ENCODE data around the gene PRKN. TPM values are rescaled to one million over a fixed set of nuclear protein-coding genes. Genes with fewer than 3 reads are reported as not detected.

PRKN gene
- total RNA-seq, 2 donors from 2014 or later, result 15.7 to 19.3 TPM

DNA sequence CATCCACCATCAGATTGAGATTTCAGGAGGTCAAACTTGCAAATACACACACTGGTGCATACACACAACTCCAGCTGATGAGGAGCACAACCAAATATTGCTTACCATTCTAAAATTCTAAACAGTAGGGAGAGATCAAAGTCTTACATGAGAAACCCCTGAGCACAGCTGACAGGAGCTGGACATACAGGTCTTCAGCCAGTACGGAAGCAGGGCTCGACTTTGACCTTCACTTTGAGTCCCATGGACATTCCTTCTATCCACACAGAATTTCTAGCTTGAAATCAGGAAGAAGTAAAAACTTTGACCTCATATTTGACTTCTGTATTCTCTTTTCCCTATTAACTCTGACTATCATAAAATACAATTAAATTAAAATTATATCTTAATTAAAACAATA is 90.2 kb downstream of the PRKN start:
- Histone ChIP-seq H3K4me1 (peaks cover 0 to 6% of the 10 kb centered on the region in 2 donors), H3K9me3 (no peaks in the 10 kb centered on the region), H3K36me3 (no peaks in the 10 kb centered on the region), H3K4me3 (no peak overlapping the region), H3K27ac (no peak overlapping the region), H3K27me3 (no peaks in the 10 kb centered on the region)
- no peak for DNase-seq (ENCODE audit: low spot score)
- TF ChIP-seq, protein P1, sequence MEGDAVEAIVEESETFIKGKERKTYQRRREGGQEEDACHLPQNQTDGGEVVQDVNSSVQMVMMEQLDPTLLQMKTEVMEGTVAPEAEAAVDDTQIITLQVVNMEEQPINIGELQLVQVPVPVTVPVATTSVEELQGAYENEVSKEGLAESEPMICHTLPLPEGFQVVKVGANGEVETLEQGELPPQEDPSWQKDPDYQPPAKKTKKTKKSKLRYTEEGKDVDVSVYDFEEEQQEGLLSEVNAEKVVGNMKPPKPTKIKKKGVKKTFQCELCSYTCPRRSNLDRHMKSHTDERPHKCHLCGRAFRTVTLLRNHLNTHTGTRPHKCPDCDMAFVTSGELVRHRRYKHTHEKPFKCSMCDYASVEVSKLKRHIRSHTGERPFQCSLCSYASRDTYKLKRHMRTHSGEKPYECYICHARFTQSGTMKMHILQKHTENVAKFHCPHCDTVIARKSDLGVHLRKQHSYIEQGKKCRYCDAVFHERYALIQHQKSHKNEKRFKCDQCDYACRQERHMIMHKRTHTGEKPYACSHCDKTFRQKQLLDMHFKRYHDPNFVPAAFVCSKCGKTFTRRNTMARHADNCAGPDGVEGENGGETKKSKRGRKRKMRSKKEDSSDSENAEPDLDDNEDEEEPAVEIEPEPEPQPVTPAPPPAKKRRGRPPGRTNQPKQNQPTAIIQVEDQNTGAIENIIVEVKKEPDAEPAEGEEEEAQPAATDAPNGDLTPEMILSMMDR (IDR thresholded peaks at IDR 0.05), result no peak

DNA sequence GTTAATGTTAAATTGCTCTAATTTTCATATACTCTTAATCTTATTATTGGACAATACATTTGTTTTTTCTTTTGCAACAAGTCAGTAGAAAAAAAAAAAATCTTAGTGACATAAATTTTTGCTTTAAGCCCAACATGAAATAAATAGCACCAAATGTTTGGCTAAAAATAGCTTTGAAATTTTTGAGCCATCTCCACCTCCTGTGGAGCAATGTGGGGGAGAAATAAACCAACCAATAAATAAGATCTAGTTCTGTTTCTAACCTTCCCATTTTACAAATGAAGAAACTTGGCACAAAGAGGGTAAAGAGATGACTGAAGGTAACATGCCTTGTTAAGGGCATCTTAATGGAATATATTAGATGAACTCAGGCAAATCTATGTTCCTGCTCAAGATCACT is 91.4 kb downstream of the PRKN start:
- no peak overlapping the region for H3K27ac ChIP-seq
- no peak overlapping the region for H3K4me3 ChIP-seq

DNA sequence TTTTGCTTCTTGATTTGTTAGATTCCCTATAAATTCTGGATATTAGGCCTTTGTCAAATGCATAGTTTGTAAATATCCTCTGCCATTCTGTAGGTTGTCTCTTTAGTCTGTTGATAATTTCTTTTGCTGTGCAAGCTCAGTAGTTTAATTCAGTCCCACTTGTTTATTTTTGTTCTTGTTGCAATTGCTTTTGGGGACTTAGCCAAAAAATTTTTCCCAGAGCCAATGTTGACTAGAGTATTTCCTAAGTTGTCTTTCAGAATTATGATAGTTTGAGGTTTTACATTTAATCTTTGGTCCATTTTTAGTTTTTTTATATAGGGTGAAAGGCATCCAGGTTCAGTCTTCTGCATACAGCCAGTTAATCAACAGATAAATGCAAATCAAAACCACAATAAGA is 96.0 kb downstream of the PRKN start:
- no peaks in the 10 kb centered on the region for H3K27me3 ChIP-seq
- TF ChIP-seq, protein P1 (IDR thresholded peaks at IDR 0.05), result no peak
- H3K36me3 ChIP-seq, result no peaks in the 10 kb centered on the region
- H3K9me3 ChIP-seq, result peaks cover 0 to 5% of the 10 kb centered on the region in 2 donors
- DNase-seq (ENCODE audit: low spot score), result no peak
- peaks cover 0 to 5% of the 10 kb centered on the region in 2 donors for H3K4me1 ChIP-seq
- no peak overlapping the region for H3K27ac ChIP-seq
- no peak overlapping the region for H3K4me3 ChIP-seq

More for the DNA sequence above, 91.4 kb downstream of the PRKN start:
- peaks cover 0 to 6% of the 10 kb centered on the region in 2 donors for H3K4me1 ChIP-seq
- no peaks in the 10 kb centered on the region for H3K36me3 ChIP-seq
- no peaks in the 10 kb centered on the region for H3K27me3 ChIP-seq
- TF ChIP-seq, protein P1 (IDR thresholded peaks at IDR 0.05), result no peak
- peaks cover 0 to 2% of the 10 kb centered on the region in 2 donors for H3K9me3 ChIP-seq
- no peak for DNase-seq (ENCODE audit: low spot score)

DNA sequence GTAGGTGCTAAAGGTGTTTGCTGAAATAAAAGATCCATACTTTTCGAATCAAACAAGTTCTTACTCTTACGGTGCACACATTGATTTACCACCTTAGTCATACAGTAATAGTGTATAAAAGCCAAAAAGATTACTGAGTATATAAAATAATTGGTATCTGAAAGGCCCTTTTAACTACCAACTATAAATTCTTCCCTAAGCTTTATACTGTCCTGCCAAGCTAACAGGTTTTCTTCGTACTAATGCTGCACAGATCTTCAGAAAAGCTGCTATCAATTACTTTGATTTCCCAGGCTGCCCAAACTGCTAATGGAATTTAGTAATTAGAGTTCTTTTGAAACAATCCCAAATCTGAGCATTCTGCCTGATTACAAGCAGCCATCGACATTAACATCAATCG is 97.5 kb downstream of the PRKN start:
- H3K4me3 ChIP-seq, result no peak overlapping the region

DNA sequence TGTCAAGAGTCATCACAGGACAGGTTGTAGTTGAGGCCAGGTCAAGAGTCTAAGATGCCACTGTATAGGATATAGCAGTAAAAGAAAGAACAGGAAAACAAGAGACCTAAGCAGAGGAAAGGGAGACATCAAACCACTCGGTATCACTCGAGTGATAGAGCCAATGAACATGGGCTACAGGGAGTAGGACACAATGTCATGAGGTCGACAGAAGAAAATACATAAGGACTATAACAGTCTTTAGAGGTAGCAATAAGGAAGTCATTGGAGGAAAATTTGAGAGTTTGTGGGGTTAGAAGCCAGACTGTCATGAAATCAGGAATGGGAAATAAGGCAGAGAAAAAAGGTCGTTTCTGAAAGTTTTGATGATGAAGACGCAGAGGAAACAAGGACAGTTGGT is 99.7 kb downstream of the PRKN start:
- H3K4me3 ChIP-seq, result no peak overlapping the region
- TF ChIP-seq, protein P1 (IDR thresholded peaks at IDR 0.05), result no peak
- H3K27me3 ChIP-seq, result no peaks in the 10 kb centered on the region

More for the DNA sequence above, 97.5 kb downstream of the PRKN start:
- no peak for DNase-seq (ENCODE audit: low spot score)
- H3K27me3 ChIP-seq, result no peaks in the 10 kb centered on the region
- no peaks in the 10 kb centered on the region for H3K36me3 ChIP-seq
- H3K4me1 ChIP-seq, result no peaks in the 10 kb centered on the region
- peaks cover 0 to 5% of the 10 kb centered on the region in 2 donors for H3K9me3 ChIP-seq
- no peak overlapping the region for H3K27ac ChIP-seq
- TF ChIP-seq, protein P1 (IDR thresholded peaks at IDR 0.05), result no peak

DNA sequence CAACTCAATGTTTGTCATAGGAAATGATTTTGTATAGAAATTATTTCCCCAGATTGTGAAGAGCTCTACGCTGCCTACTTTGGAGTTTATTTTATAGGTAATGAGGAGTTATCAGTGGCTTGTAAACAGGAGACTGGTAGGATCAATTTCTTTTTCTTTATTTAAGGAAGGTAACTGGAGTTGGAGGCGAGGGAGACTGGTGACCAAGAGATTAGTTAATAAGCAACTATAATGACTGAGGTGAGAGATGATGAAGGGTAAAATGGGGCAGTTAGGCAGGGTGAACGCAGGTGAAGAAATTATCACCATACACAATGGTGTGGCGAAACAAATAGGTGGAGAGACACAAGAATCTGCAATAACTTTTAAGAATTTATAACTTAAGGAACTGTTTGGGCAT is 100.2 kb downstream of the PRKN start:
- no peak overlapping the region for H3K27ac ChIP-seq
- no peaks in the 10 kb centered on the region for H3K36me3 ChIP-seq
- peaks cover 0 to 5% of the 10 kb centered on the region in 2 donors for H3K9me3 ChIP-seq
- no peaks in the 10 kb centered on the region for H3K4me1 ChIP-seq
- TF ChIP-seq, protein P1 (IDR thresholded peaks at IDR 0.05), result no peak
- no peaks in the 10 kb centered on the region for H3K27me3 ChIP-seq
- DNase-seq (ENCODE audit: low spot score), result no peak
- no peak overlapping the region for H3K4me3 ChIP-seq

More for the DNA sequence above, 99.7 kb downstream of the PRKN start:
- DNase-seq (ENCODE audit: low spot score), result no peak
- no peaks in the 10 kb centered on the region for H3K36me3 ChIP-seq
- no peaks in the 10 kb centered on the region for H3K4me1 ChIP-seq
- peaks cover 0 to 5% of the 10 kb centered on the region in 2 donors for H3K9me3 ChIP-seq
- H3K27ac ChIP-seq, result no peak overlapping the region
